GM12878 (cell line): ENCODE data around the gene SLCO4A1. TPM values are rescaled to one million over a fixed set of nuclear protein-coding genes. Genes with fewer than 3 reads are reported as not detected.

ENCODE experiments used
- ATAC-seq: fragments of 200-7000 bp; cut with Tn5 transposase; 3 replicates; pipeline ENCODE4 v1.9.1; 2020; ENCODE audit warnings: mild to moderate bottlenecking, moderate library complexity
- BruUV-seq: library from RNA; stranded (reverse); fragments of 400-500 nt; replicated peaks from 2 replicates; lab custom pipeline; 2021; lab: Mats Ljungman, UMichigan
- CTCF ChIA-PET: fragments of 300-600 bp; sonication (Branson Sonifier 250); formaldehyde crosslinking; extraction: SDS; loops from one replicate; lab custom pipeline; 2021; ENCODE audit warnings: inconsistent platforms; lab: Yijun Ruan, JAX
- POLR2A ChIA-PET: fragments of 350-600 bp; formaldehyde crosslinking; extraction: SDS; loops from one replicate; lab custom pipeline; 2021; ENCODE audit warnings: inconsistent platforms; lab: Charles Lee
- RAD21 ChIA-PET: fragments of 300-600 bp; sonication (Branson Sonifier 250); formaldehyde crosslinking; loops from one replicate; lab custom pipeline; 2023; ENCODE audit warnings: antibody characterized with exemption; ENCODE audit not compliant: unreplicated experiment; lab: Charles Lee
- SMC1A ChIA-PET: fragments of 300-600 bp; sonication (Branson Sonifier 250); formaldehyde crosslinking; loops from one replicate; lab custom pipeline; 2023; ENCODE audit not compliant: unreplicated experiment, uncharacterized antibody; lab: Charles Lee
- DNase-seq: peaks from one replicate; pipeline ENCODE4 v3.0.0-alpha.2; 2011; ENCODE audit warnings: low read depth, low spot score
- FAIRE-seq: peaks from 3 replicates; lab custom pipeline; 2011; peaks lifted over from hg19 to GRCh38; lab: Jason Lieb, UNC
- H2AFZ ChIP-seq: 2 replicates; pipeline ENCODE4 v1.6.0; 2011; ENCODE audit warnings: low read depth, low read length, control low read depth; ENCODE audit not compliant: control insufficient read depth
- H3K27ac ChIP-seq: 2 replicates; pipeline ENCODE4 v1.5.1; 2011; ENCODE audit warnings: control low read depth; ENCODE audit not compliant: control insufficient read depth, insufficient read depth
- H3K27me3 ChIP-seq, 2 experiments: replicated peaks in 1 of 2; 2 replicates each; pipeline versions ENCODE4 v1.6.0 to v1.6.1; 2011; ENCODE audit warnings: low read length in 1 of 2; ENCODE audit not compliant: control insufficient read depth in 2 of 2, insufficient read depth in 2 of 2
- H3K36me3 ChIP-seq, 2 experiments: 2 replicates each; pipeline ENCODE4 v1.5.1; 2011; ENCODE audit warnings: low read length in 1 of 2; ENCODE audit not compliant: control insufficient read depth in 2 of 2, insufficient read depth in 2 of 2
- H3K4me1 ChIP-seq: 2 replicates; pipeline ENCODE4 v1.6.1; 2011; ENCODE audit warnings: mild to moderate bottlenecking, low read length, moderate library complexity, mixed read lengths; ENCODE audit not compliant: control insufficient read depth, insufficient read depth
- H3K4me2 ChIP-seq: 2 replicates; pipeline ENCODE4 v1.6.0; 2011; ENCODE audit warnings: control low read depth; ENCODE audit not compliant: control insufficient read depth, insufficient read depth
- H3K4me3 ChIP-seq: fragments of 200-600 bp; sonication (generic); 2 replicates; pipeline ENCODE4 v1.5.1; 2016
- H3K79me2 ChIP-seq: 2 replicates; pipeline ENCODE4 v1.6.0; 2011; ENCODE audit warnings: low read length; ENCODE audit not compliant: control insufficient read depth, insufficient read depth
- H3K9ac ChIP-seq: 2 replicates; pipeline ENCODE4 v1.8.0; 2011; ENCODE audit warnings: low read length, control low read depth, mixed read lengths; ENCODE audit not compliant: control insufficient read depth, insufficient read depth
- H3K9me3 ChIP-seq: replicated peaks from 3 replicates; pipeline ENCODE4 v1.5.1; 2011; ENCODE audit warnings: mild to moderate bottlenecking, low read length; ENCODE audit not compliant: control insufficient read depth, insufficient read depth
- H4K20me1 ChIP-seq: 2 replicates; pipeline ENCODE4 v1.6.0; 2011; ENCODE audit not compliant: control insufficient read depth, insufficient read depth
- ASH2L ChIP-seq: fragments of 300-600, 200-600 bp; sonication (generic); IDR thresholded peaks from 2 replicates; pipeline ENCODE4 v1.6.1; 2017; ENCODE audit warnings: low read depth, mild to moderate bottlenecking, borderline replicate concordance
- CBX3 ChIP-seq: fragments of 200-600 bp; sonication (generic); IDR thresholded peaks from 2 replicates; pipeline ENCODE4 v1.6.1; 2016; ENCODE audit warnings: low read depth, borderline replicate concordance
- CEBPZ ChIP-seq: fragments of 150-350 bp; IDR thresholded peaks from 2 replicates; pipeline ENCODE4 v1.6.1; 2016; ENCODE audit warnings: low read depth, low read length
- CREB1 ChIP-seq: IDR thresholded peaks from 2 replicates; pipeline ENCODE4 v1.6.1; 2012; ENCODE audit warnings: low read depth, mild to moderate bottlenecking, inconsistent platforms
- EP300 ChIP-seq, 2 experiments: fragments of 150-350 bp in 1 of 2; IDR thresholded peaks; 2 replicates each; pipeline ENCODE4 v1.6.1; 2011 to 2012; ENCODE audit warnings: low read depth in 2 of 2, low read length in 2 of 2, borderline replicate concordance in 1 of 2, improper control_type of control experiment in 1 of 2, inconsistent platforms in 1 of 2; ENCODE audit not compliant: control insufficient read depth in 1 of 2
- IKZF2 ChIP-seq, 2 experiments: fragments of 450-650 bp; IDR thresholded peaks; 2 replicates each; pipeline ENCODE4 v1.6.1; 2017; ENCODE audit warnings: mild to moderate bottlenecking in 2 of 2, moderate library complexity in 2 of 2
- IRF5 ChIP-seq: fragments of 450-650 bp; IDR thresholded peaks from 2 replicates; pipeline ENCODE4 v1.6.1; 2017; ENCODE audit warnings: borderline replicate concordance
- JUNB ChIP-seq: IDR thresholded peaks from 2 replicates; pipeline ENCODE4 v1.6.1; 2016; ENCODE audit warnings: antibody characterized with exemption, mild to moderate bottlenecking
- LARP7 ChIP-seq: fragments of 450-650 bp; IDR thresholded peaks from 2 replicates; pipeline ENCODE4 v1.6.1; 2017; ENCODE audit warnings: mild to moderate bottlenecking
- MLLT1 ChIP-seq: fragments of 450-650 bp; IDR thresholded peaks from 2 replicates; pipeline ENCODE4 v1.6.1; 2016; ENCODE audit warnings: mild to moderate bottlenecking
- MYC ChIP-seq: IDR thresholded peaks from 2 replicates; pipeline ENCODE4 v1.6.1; 2011; ENCODE audit warnings: mild to moderate bottlenecking, low read length, moderate library complexity, inconsistent platforms; ENCODE audit not compliant: insufficient read depth, insufficient replicate concordance, insufficient read length, severe bottlenecking
- RAD21 ChIP-seq: IDR thresholded peaks from 2 replicates; pipeline ENCODE4 v1.6.1; 2011; ENCODE audit warnings: mild to moderate bottlenecking, low read depth, low read length, moderate library complexity; ENCODE audit not compliant: insufficient read depth
- SIX5 ChIP-seq: IDR thresholded peaks from 2 replicates; pipeline ENCODE4 v1.6.1; 2011; ENCODE audit warnings: mild to moderate bottlenecking, low read depth, low read length, moderate library complexity; ENCODE audit not compliant: severe bottlenecking
- SRF ChIP-seq, 2 experiments: IDR thresholded peaks; 2 replicates each; pipeline ENCODE4 v1.6.1; 2011; ENCODE audit warnings: low read depth in 2 of 2, low read length in 2 of 2, mild to moderate bottlenecking in 1 of 2, moderate library complexity in 1 of 2
- WGBS: methylation state at CpG from one replicate; pipeline ENCODE4 v1.1.6; 2016; ENCODE audit warnings: low lambda C conversion rate; ENCODE audit not compliant: insufficient replicate concordance, insufficient coverage; ENCODE audit errors: missing lambda C conversion rate; 5-methylcytosine and 5-hydroxymethylcytosine counted together
- in situ Hi-C: fragments of 300-500 bp; cut with MboI; formaldehyde crosslinking; loops from 9 replicates; pipeline ENCODE4 v1.14.3; 2018; ENCODE audit warnings: mixed read lengths
- intact Hi-C: fragments of 100-400 bp; cut with micrococcal nuclease; formaldehyde crosslinking; loops from one replicate; pipeline ENCODE4 v1.14.2; 2022; ENCODE audit not compliant: unreplicated experiment
- polyA plus RNA-seq, 11 experiments: library from polyadenylated mRNA; depleted of rRNA in 4 of 11; unstranded in 6 of 11; stranded (reverse) in 5 of 11; fragments of >200 nt; fragmentation: Nextera tagmentation in 4 of 11; fragmentation: Illumina TruSeq in 1 of 11; extraction: Ambion mirVana in 4 of 11; extraction: Trizol in 1 of 11; gene quantifications; 1 replicate in 1 of 11; 2 replicates in 10 of 11; pipeline versions ENCODE4 v1.2.1 to v1.2.3, GENCODE V29; 2011 to 2016; ENCODE audit warnings: inconsistent platforms in 2 of 11, missing spikeins in 2 of 11, low read depth in 1 of 11
- total RNA-seq, 4 experiments: library from RNA; depleted of rRNA in 3 of 4; stranded (reverse); fragments of >200 nt in 3 of 4; fragmentation: Illumina TruSeq in 1 of 4; extraction: Trizol in 1 of 4; gene quantifications; 2 replicates each; pipeline versions ENCODE4 v1.2.1 to v1.2.3, GENCODE V29; 2013 to 2021

The SLCO4A1 gene
- total and polyA plus RNA-seq, 10 of the 15 experiments (the other 5 are each of a cell fraction or from before 2014, with no cell fraction given) = 2.1 to 30.7 (median 12.0) TPM

- no peak overlapping the region for H3K4me3 ChIP-seq
- DNase-seq = no peak
- 9% methylated on average over 26 of the region's 26 CpGs for WGBS
- H3K9ac ChIP-seq = no peak overlapping the region
- RAD21 ChIA-PET = interaction anchor here (0.7 to 3.9 kb wide), 13 partner anchors 9 to 277 kb away, joined by 3 to 33 read pairs (median 5); partner anchors contain the start of gene SLCO4A1
- in situ Hi-C loops = loop anchor here (5.0 to 10.0 kb wide), 3 partner anchors 115 to 312 kb away; partner anchors contain the start of gene ADRM1
- H3K79me2 ChIP-seq = no peaks in the 10 kb centered on the region
- SMC1A ChIA-PET = interaction anchor here (0.6 to 2.6 kb wide), 14 partner anchors 16 to 232 kb away, joined by 3 to 14 read pairs (median 4); no protein-coding TSS in a partner anchor
- BruUV-seq = no TSS peak
- H4K20me1 ChIP-seq = no peaks in the 10 kb centered on the region
- intact Hi-C loops = loop anchor here (1.0 to 10.0 kb wide), 3 partner anchors 117 to 315 kb away; partner anchors contain the start of genes ADRM1 and RPS21
- FAIRE-seq = no peak
- peak overlapping the region; percentile 75; the same call in 1 of the 2 replicates for H3K4me2 ChIP-seq
- no peaks in the 10 kb centered on the region for H3K9me3 ChIP-seq
- no peaks in the 10 kb centered on the region for H3K36me3 ChIP-seq
- POLR2A ChIA-PET = interaction anchor here (1.0 to 1.6 kb wide), 3 partner anchors 26 to 117 kb away, joined by 3 to 8 read pairs (median 5); partner anchors contain the start of gene SLCO4A1
- peak; percentile 90 for ATAC-seq
- no peaks in the 10 kb centered on the region; a peak in 1 of 4 replicates for H3K27me3 ChIP-seq
- H3K4me1 ChIP-seq = peaks cover 28% of the 10 kb centered on the region
- H3K27ac ChIP-seq = 0 out of 2 replicates have a peak overlapping the region, but pooled peaks have one; percentile 67
- H2AFZ ChIP-seq = no peak overlapping the region; the same call in none of the 2 replicates
- CTCF ChIA-PET = interaction anchor here (0.5 to 2.6 kb wide), 30 partner anchors 7 to 1582 kb away, joined by 3 to 41 read pairs (median 4); partner anchors contain the start of gene SLCO4A1
- TF ChIP-seq IRF5 = no peak
- TF ChIP-seq CEBPZ = no peak
- no peak for TF ChIP-seq MYC
- peak; percentile 89 for TF ChIP-seq RAD21
- no peak for TF ChIP-seq EP300 (IDR thresholded peaks at IDR 0.05; ENCODE audit: borderline replicate concordance in 1 of 2, control insufficient read depth in 1 of 2, low read depth in 2 of 2, low read length in 2 of 2)
- TF ChIP-seq SIX5 = no peak
- no peak for TF ChIP-seq CREB1
- TF ChIP-seq IKZF2 (IDR thresholded peaks at IDR 0.05) = peak; percentile 37; a peak in 3 of 4 replicates
- no peak for TF ChIP-seq ASH2L
- TF ChIP-seq LARP7 = peak; percentile 59; the same call in 1 of the 2 replicates
- TF ChIP-seq JUNB = no peak
- TF ChIP-seq SRF (IDR thresholded peaks at IDR 0.05; ENCODE audit: low read depth in 2 of 2, low read length in 2 of 2) = no peak
- no peak for TF ChIP-seq MLLT1
- TF ChIP-seq CBX3 = no peak
Observed at GRCh38 chr20:62616728-62617621, 25.3 kb upstream of the SLCO4A1 start.
